Common myeloid progenitor, CD34-positive (primary cell): ENCODE results near the gene CCDC107.

Source experiments
- CTCF ChIA-PET: fragments of 350-600 bp; sonication (Branson Sonifier 250); formaldehyde crosslinking; loops from one replicate; lab custom pipeline; 2021; ENCODE audit warnings: antibody characterized with exemption; lab: Charles Lee
- POLR2A ChIA-PET: fragments of 350-600 bp; sonication (Branson Sonifier 250); formaldehyde crosslinking; loops from one replicate; lab custom pipeline; 2021; ENCODE audit warnings: antibody characterized with exemption; lab: Charles Lee
- DNase-seq, 3 donors: peaks; one replicate each; pipeline versions ENCODE4 v3.0.0 to v3.0.0-alpha.2; 2013
- H3K27ac ChIP-seq, 2 experiments: 1 replicate in 1 of 2; 2 replicates in 1 of 2; pipeline ENCODE4 v1.7.0; 2013; ENCODE audit warnings: inconsistent platforms in 2 of 2, low read length in 2 of 2, mild to moderate bottlenecking in 2 of 2, low read depth in 1 of 2, moderate library complexity in 1 of 2; ENCODE audit not compliant: severe bottlenecking in 2 of 2, insufficient read depth in 1 of 2, poor library complexity in 1 of 2
- H3K27me3 ChIP-seq, 5 experiments: replicated peaks in 2 of 5; 1 replicate in 3 of 5; 2 replicates in 2 of 5; pipeline versions ENCODE4 v1.6.1 to v1.7.0; 2013; ENCODE audit warnings: low read length in 4 of 5, mild to moderate bottlenecking in 2 of 5, moderate library complexity in 2 of 5, inconsistent platforms in 1 of 5; ENCODE audit not compliant: insufficient read depth in 5 of 5, control insufficient read depth in 4 of 5
- H3K36me3 ChIP-seq, 4 experiments: 1 replicate in 2 of 4; 2 replicates in 2 of 4; pipeline versions ENCODE4 v1.6.1 to v1.7.0; 2013; ENCODE audit warnings: low read length in 3 of 4, control low read depth in 1 of 4, mild to moderate bottlenecking in 1 of 4; ENCODE audit not compliant: control insufficient read depth in 4 of 4, insufficient read depth in 4 of 4
- H3K4me1 ChIP-seq, 4 experiments: 1 replicate in 3 of 4; 2 replicates in 1 of 4; pipeline versions ENCODE4 v1.6.1 to v1.7.1; 2013; ENCODE audit warnings: low read length in 3 of 4, mild to moderate bottlenecking in 3 of 4, control low read depth in 1 of 4, inconsistent platforms in 1 of 4, moderate library complexity in 1 of 4; ENCODE audit not compliant: control insufficient read depth in 4 of 4, insufficient read depth in 4 of 4; ENCODE audit errors: control extremely low read depth in 1 of 4
- H3K4me3 ChIP-seq, 7 experiments: 1 replicate in 4 of 7; 2 replicates in 3 of 7; pipeline versions ENCODE4 v1.5.1 to v1.7.0; 2013; ENCODE audit warnings: mild to moderate bottlenecking in 7 of 7, low read length in 6 of 7, moderate library complexity in 6 of 7, inconsistent platforms in 2 of 7, low read depth in 2 of 7, control low read depth in 1 of 7; ENCODE audit not compliant: insufficient read depth in 4 of 7, control insufficient read depth in 1 of 7; ENCODE audit errors: extremely low read depth in 1 of 7
- H3K9me3 ChIP-seq, 5 experiments: 1 replicate in 4 of 5; 2 replicates in 1 of 5; pipeline versions ENCODE4 v1.6.1 to v1.7.1; 2013; ENCODE audit warnings: low read length in 4 of 5, mild to moderate bottlenecking in 2 of 5, inconsistent platforms in 1 of 5, low read depth in 1 of 5, moderate library complexity in 1 of 5; ENCODE audit not compliant: control insufficient read depth in 4 of 5, insufficient read depth in 2 of 5; ENCODE audit errors: control extremely low read depth in 1 of 5
- WGBS: methylation state at CpG from one replicate; pipeline ENCODE4 v1.1.5; 2013; ENCODE audit not compliant: insufficient coverage; 5-methylcytosine and 5-hydroxymethylcytosine counted together

Gene CCDC107

GRCh38 chr9:35697486-35697885, 39.4 kb downstream of the CCDC107 start:
- ChIA-PET CTCF (interaction anchor here (0.8 to 8.3 kb wide), 19 partner anchors 9 to 129 kb away, joined by 3 to 86 read pairs (median 16); partner anchors contain the start of genes ARHGEF39, CA9, CCDC107 and CREB3), POLR2A (interaction anchor here (1.5 kb wide), 1 partner anchor 39 kb away, joined by 3 read pairs; the partner anchor contains the start of genes CCDC107 and RMRP)
- H3K36me3 ChIP-seq, result peaks cover 44 to 69% (median 62%) of the 10 kb centered on the region in 4 experiments
- no peak overlapping the region for H3K4me3 ChIP-seq
- DNase-seq, result no peak
- H3K9me3 ChIP-seq, result no peaks in the 10 kb centered on the region
- H3K27me3 ChIP-seq, result no peaks in the 10 kb centered on the region
- no peaks in the 10 kb centered on the region for H3K4me1 ChIP-seq
- no peak overlapping the region for H3K27ac ChIP-seq
- WGBS, result 93% methylated on average over 11 of the region's 14 CpGs

GRCh38 chr9:35698231-35698630, 40.1 kb downstream of the CCDC107 start:
- Histone ChIP-seq H3K4me3 (no peak overlapping the region), H3K27me3 (no peaks in the 10 kb centered on the region), H3K27ac (no peak overlapping the region), H3K4me1 (no peaks in the 10 kb centered on the region), H3K36me3 (peaks cover 46 to 76% (median 69%) of the 10 kb centered on the region in 4 experiments), H3K9me3 (no peaks in the 10 kb centered on the region)
- POLR2A ChIA-PET, result interaction anchor here (0.6 kb wide), 1 partner anchor 10 kb away, joined by 3 read pairs; no protein-coding TSS in a partner anchor
- 99% methylated on average over 5 of the region's 5 CpGs for WGBS
- DNase-seq, result no peak
- CTCF ChIA-PET, result interaction anchor here (0.8 to 8.3 kb wide), 9 partner anchors 9 to 128 kb away, joined by 3 to 86 read pairs (median 37); partner anchors contain the start of genes CCDC107, CREB3, RMRP and TLN1

GRCh38 chr9:35700031-35700430, 41.9 kb downstream of the CCDC107 start:
- 95% methylated on average over 11 of the region's 11 CpGs for WGBS
- ChIA-PET CTCF (interaction anchor here (1.2 to 2.1 kb wide), 4 partner anchors 9 to 27 kb away, joined by 3 to 13 read pairs (median 5); no protein-coding TSS in a partner anchor), POLR2A (no interaction called here)
- H3K27ac ChIP-seq, result no peak overlapping the region
- DNase-seq, result no peak
- no peaks in the 10 kb centered on the region for H3K9me3 ChIP-seq
- no peaks in the 10 kb centered on the region for H3K27me3 ChIP-seq
- peaks cover 57 to 94% (median 87%) of the 10 kb centered on the region in 4 experiments for H3K36me3 ChIP-seq
- H3K4me1 ChIP-seq, result no peaks in the 10 kb centered on the region
- H3K4me3 ChIP-seq, result no peak overlapping the region

GRCh38 chr9:35700942-35701341, 42.9 kb downstream of the CCDC107 start:
- Histone ChIP-seq H3K4me3 (no peak overlapping the region), H3K27ac (no peak overlapping the region), H3K9me3 (no peaks in the 10 kb centered on the region), H3K4me1 (no peaks in the 10 kb centered on the region), H3K27me3 (no peaks in the 10 kb centered on the region), H3K36me3 (peaks cover 54 to 98% (median 94%) of the 10 kb centered on the region in 4 experiments)
- ChIA-PET CTCF (interaction anchor here (1.2 to 2.1 kb wide), 6 partner anchors 10 to 37 kb away, joined by 3 to 13 read pairs (median 4); no protein-coding TSS in a partner anchor), POLR2A (no interaction called here)
- DNase-seq, result no peak

GRCh38 chr9:35702696-35703095, 44.6 kb downstream of the CCDC107 start:
- H3K36me3 ChIP-seq, result peaks cover 51 to 98% (median 94%) of the 10 kb centered on the region in 4 experiments
- ChIA-PET CTCF (interaction anchor here (0.7 to 1.3 kb wide), 4 partner anchors 8 to 27 kb away, joined by 3 to 4 read pairs (median 4); no protein-coding TSS in a partner anchor), POLR2A (interaction anchor here (0.6 kb wide), 1 partner anchor 41 kb away, joined by 3 read pairs; no protein-coding TSS in a partner anchor)
- no peaks in the 10 kb centered on the region for H3K4me1 ChIP-seq
- no peak for DNase-seq
- 90% methylated on average over 7 of the region's 7 CpGs for WGBS
- H3K9me3 ChIP-seq, result no peaks in the 10 kb centered on the region
- H3K27ac ChIP-seq, result no peak overlapping the region
- no peak overlapping the region for H3K4me3 ChIP-seq
- H3K27me3 ChIP-seq, result no peaks in the 10 kb centered on the region

- POLR2A ChIA-PET, result no interaction called here
- CTCF ChIA-PET, result interaction anchor here (0.9 to 5.8 kb wide), 5 partner anchors 7 to 90 kb away, joined by 3 to 37 read pairs (median 3); no protein-coding TSS in a partner anchor
- peaks cover 50 to 98% (median 92%) of the 10 kb centered on the region in 4 experiments for H3K36me3 ChIP-seq
- no peaks in the 10 kb centered on the region for H3K27me3 ChIP-seq
- no peak overlapping the region for H3K4me3 ChIP-seq
- no peaks in the 10 kb centered on the region for H3K9me3 ChIP-seq
- no peak for DNase-seq
- no peaks in the 10 kb centered on the region for H3K4me1 ChIP-seq
- WGBS, result 98% methylated on average over 26 of the region's 26 CpGs
- H3K27ac ChIP-seq, result no peak overlapping the region
Measured at GRCh38 chr9:35703906-35704672, 46.0 kb downstream of the CCDC107 start.
